ENCODE results near the gene EPHB1.

The EPHB1 gene

DNA sequence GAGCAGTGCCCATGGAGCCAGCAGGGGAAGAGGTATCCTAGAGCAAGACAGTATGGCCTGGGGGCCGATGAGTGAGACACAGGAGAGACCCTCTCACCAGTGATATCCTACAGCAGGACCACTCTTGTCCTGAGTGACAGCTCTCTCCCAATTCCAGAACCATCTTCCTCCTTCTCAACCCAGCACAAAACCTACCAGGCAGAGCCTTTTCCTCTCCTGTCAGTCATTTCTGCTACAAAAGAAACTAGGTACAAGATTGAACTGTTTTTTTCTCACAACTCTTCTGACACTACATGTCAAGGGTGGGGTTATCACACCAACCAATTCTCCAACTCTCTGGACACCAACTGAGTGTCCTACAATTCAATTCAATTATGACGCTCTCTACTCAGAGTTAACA lies 506.6 kb downstream of the EPHB1 start:
- no peak for DNase-seq

DNA sequence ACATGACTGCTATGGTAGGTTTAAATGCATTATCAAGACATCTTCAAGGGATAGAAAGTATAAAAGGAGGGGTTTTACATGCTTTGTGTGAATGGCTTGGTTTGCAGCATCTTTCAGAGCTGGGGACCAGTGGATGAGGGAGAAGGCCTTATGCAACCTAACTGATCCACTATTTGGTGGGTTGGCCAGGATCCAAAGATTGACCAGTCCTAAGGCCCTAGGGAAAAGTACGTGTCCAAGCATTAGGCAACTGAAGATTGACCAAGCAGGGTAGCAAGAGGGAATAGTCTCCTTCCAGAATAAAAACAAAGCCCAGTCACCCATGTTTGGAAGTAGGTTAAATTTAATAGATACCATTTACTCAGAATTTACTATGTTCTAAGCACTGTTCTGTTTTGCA lies 509.3 kb downstream of the EPHB1 start:
- no peak for DNase-seq

Data from NK-92 treated with Interleukin-12 subunit alpha and Interleukin-12 subunit beta, amount 100 ng/mL, for 24 hours (cell line).